Measurements from ENCODE around the gene PRAMEF12. TPM values are rescaled to one million over a fixed set of nuclear protein-coding genes. Genes with fewer than 3 reads are reported as not detected.
A peak's percentile ranks its signal among the peaks of the same experiment; 100 is the strongest.

The PRAMEF12 gene
- total RNA-seq, 2 donors from 2014 or later: not detected

DNA sequence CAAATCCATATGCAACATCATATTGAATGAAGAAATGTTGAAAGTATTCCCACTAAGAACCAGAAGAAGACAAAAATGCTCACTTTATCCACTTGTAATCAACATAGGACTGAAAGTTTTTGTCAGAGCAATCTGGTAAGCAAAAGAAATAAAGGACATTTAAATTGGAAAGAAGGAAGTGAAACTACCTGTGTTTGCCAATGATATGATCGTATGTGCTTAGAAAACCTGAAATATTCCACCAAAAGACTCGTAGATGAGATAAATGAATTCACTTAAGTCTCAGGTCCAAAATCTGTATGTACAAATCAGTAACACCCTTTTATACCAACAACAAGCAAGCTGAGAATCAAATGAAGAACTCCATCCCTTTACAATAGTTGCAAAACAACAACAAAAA lies 26.2 kb downstream of the PRAMEF12 start:
- Mint-ChIP-seq H3K36me3 (ENCODE audit: low read depth) (no peaks in the 10 kb centered on the region), H3K4me3 (no peak overlapping the region), H3K27ac (no peak overlapping the region), H3K4me1 (no peaks in the 10 kb centered on the region), H3K9me3 (peaks cover 61% of the 10 kb centered on the region), H3K27me3 (ENCODE audit: insufficient read depth) (no peaks in the 10 kb centered on the region)
- TF ChIP-seq CTCF (conservative IDR thresholded peaks at IDR 0.05): no peak
- H3K27me3 ChIP-seq (ENCODE audit: control insufficient read depth, insufficient read depth, low read length, poor library complexity, severe bottlenecking): no peaks in the 10 kb centered on the region
- H3K27ac ChIP-seq (ENCODE audit: low read depth, low read length): no peak overlapping the region
- no peaks in the 10 kb centered on the region for H3K36me3 ChIP-seq (ENCODE audit: control insufficient read depth, insufficient read depth, low read length)
- no peak overlapping the region for H3K4me3 ChIP-seq (ENCODE audit: low read length)
- no peak overlapping the region for H3K9ac ChIP-seq (ENCODE audit: extremely low read depth, low read length, poor library complexity, severe bottlenecking)
- H3K4me1 ChIP-seq (ENCODE audit: control insufficient read depth, insufficient read depth, low read length): no peaks in the 10 kb centered on the region
- WGBS, 2 experiments (ENCODE audit: insufficient coverage in 1 of 2, insufficient read length in 1 of 2): 83 to 100% methylated on average over 1 to 2 of the region's 2 CpGs
- no peak for DNase-seq
- H3K9me3 ChIP-seq (ENCODE audit: control insufficient read depth, low read length): peaks cover 16% of the 10 kb centered on the region

GRCh38 chr1:12809933-12810332 lies 36.4 kb downstream of the PRAMEF12 start:
- H3K27ac ChIP-seq (ENCODE audit: low read depth, low read length): no peak overlapping the region
- DNase-seq: no peak
- no peak overlapping the region for H3K4me3 ChIP-seq (ENCODE audit: low read length)
- 78 to 100% methylated on average over 1 of the region's 1 CpG for WGBS, 2 experiments (ENCODE audit: insufficient coverage in 1 of 2, insufficient read length in 1 of 2)
- no peak overlapping the region for H3K9ac ChIP-seq (ENCODE audit: extremely low read depth, low read length, poor library complexity, severe bottlenecking)
- H3K27ac Mint-ChIP-seq: no peak overlapping the region
- no peaks in the 10 kb centered on the region for H3K27me3 Mint-ChIP-seq (ENCODE audit: insufficient read depth)
- no peaks in the 10 kb centered on the region for H3K36me3 Mint-ChIP-seq (ENCODE audit: low read depth)
- H3K4me1 ChIP-seq (ENCODE audit: control insufficient read depth, insufficient read depth, low read length): no peaks in the 10 kb centered on the region
- peaks cover 82% of the 10 kb centered on the region for H3K9me3 Mint-ChIP-seq
- H3K9me3 ChIP-seq (ENCODE audit: control insufficient read depth, low read length): peaks cover 25% of the 10 kb centered on the region
- no peak for TF ChIP-seq CTCF (conservative IDR thresholded peaks at IDR 0.05)
- H3K4me1 Mint-ChIP-seq: no peaks in the 10 kb centered on the region
- H3K27me3 ChIP-seq (ENCODE audit: control insufficient read depth, insufficient read depth, low read length, poor library complexity, severe bottlenecking): no peaks in the 10 kb centered on the region
- H3K4me3 Mint-ChIP-seq: no peak overlapping the region
- H3K36me3 ChIP-seq (ENCODE audit: control insufficient read depth, insufficient read depth, low read length): no peaks in the 10 kb centered on the region

- Mint-ChIP-seq H3K4me3 (no peak overlapping the region), H3K9me3 (peaks cover 85% of the 10 kb centered on the region), H3K4me1 (no peaks in the 10 kb centered on the region), H3K27ac (no peak overlapping the region), H3K27me3 (ENCODE audit: insufficient read depth) (no peaks in the 10 kb centered on the region), H3K36me3 (ENCODE audit: low read depth) (no peaks in the 10 kb centered on the region)
- no peak overlapping the region for H3K4me3 ChIP-seq (ENCODE audit: low read length)
- H3K36me3 ChIP-seq (ENCODE audit: control insufficient read depth, insufficient read depth, low read length): no peaks in the 10 kb centered on the region
- H3K9me3 ChIP-seq (ENCODE audit: control insufficient read depth, low read length): peaks cover 25% of the 10 kb centered on the region
- no peaks in the 10 kb centered on the region for H3K4me1 ChIP-seq (ENCODE audit: control insufficient read depth, insufficient read depth, low read length)
- no peak for TF ChIP-seq CTCF (conservative IDR thresholded peaks at IDR 0.05)
- H3K9ac ChIP-seq (ENCODE audit: extremely low read depth, low read length, poor library complexity, severe bottlenecking): no peak overlapping the region
- peak; percentile 49 for DNase-seq
- no peak overlapping the region for H3K27ac ChIP-seq (ENCODE audit: low read depth, low read length)
- no peaks in the 10 kb centered on the region for H3K27me3 ChIP-seq (ENCODE audit: control insufficient read depth, insufficient read depth, low read length, poor library complexity, severe bottlenecking)
- WGBS, 2 experiments (ENCODE audit: insufficient coverage in 1 of 2, insufficient read length in 1 of 2): 51 to 58% methylated on average over 5 of the region's 5 CpGs
Measured at GRCh38 chr1:12810691-12811408, 37.3 kb downstream of the PRAMEF12 start.

Data from endodermal cell (in vitro differentiated cells).